ENCODE measurements around the gene CLEC18B. TPM values are rescaled to one million over a fixed set of nuclear protein-coding genes. Genes with fewer than 3 reads are reported as not detected.
A peak's percentile ranks its signal among the peaks of the same experiment; 100 is the strongest.
"Not testable (repeated sequence)": the region's sequence is repeated elsewhere in the genome, so short reads cannot be mapped to it uniquely, and the experiment has no call there.

Gene CLEC18B
- total RNA-seq, 1 donor from 2014 or later, result 0.24 TPM

GRCh38 chr16:74430036-74430712 lies 8.9 kb upstream of the CLEC18B start:
- not testable (repeated sequence) for H3K4me3 Mint-ChIP-seq (ENCODE audit: unreplicated experiment); H3K9me3 Mint-ChIP-seq (ENCODE audit: unreplicated experiment); H3K27me3 Mint-ChIP-seq (ENCODE audit: unreplicated experiment); H3K4me1 Mint-ChIP-seq (ENCODE audit: unreplicated experiment); DNase-seq (ENCODE audit: extremely low spot score, unreplicated experiment); H3K27ac Mint-ChIP-seq (ENCODE audit: unreplicated experiment); H3K36me3 Mint-ChIP-seq (ENCODE audit: unreplicated experiment)
- TF ChIP-seq CTCF (IDR thresholded peaks at IDR 0.05), result peak; percentile 76

- H3K36me3 Mint-ChIP-seq (ENCODE audit: unreplicated experiment); DNase-seq (ENCODE audit: extremely low spot score, unreplicated experiment); H3K9me3 Mint-ChIP-seq (ENCODE audit: unreplicated experiment); H3K27ac Mint-ChIP-seq (ENCODE audit: unreplicated experiment); H3K4me3 Mint-ChIP-seq (ENCODE audit: unreplicated experiment); H3K27me3 Mint-ChIP-seq (ENCODE audit: unreplicated experiment); H3K4me1 Mint-ChIP-seq (ENCODE audit: unreplicated experiment): not testable (repeated sequence)
These were observed 7.2 kb upstream of the CLEC18B start for GRCh38 chr16:74428493-74428892.

- H3K4me3 Mint-ChIP-seq (ENCODE audit: unreplicated experiment); H3K36me3 Mint-ChIP-seq (ENCODE audit: unreplicated experiment); H3K4me1 Mint-ChIP-seq (ENCODE audit: unreplicated experiment); H3K27ac Mint-ChIP-seq (ENCODE audit: unreplicated experiment); DNase-seq (ENCODE audit: extremely low spot score, unreplicated experiment); H3K27me3 Mint-ChIP-seq (ENCODE audit: unreplicated experiment); H3K9me3 Mint-ChIP-seq (ENCODE audit: unreplicated experiment): not testable (repeated sequence)
These were observed 4.5 kb upstream of the CLEC18B start for GRCh38 chr16:74425751-74426150.

GRCh38 chr16:74423721-74424120 lies 2.4 kb upstream of the CLEC18B start:
- H3K27ac Mint-ChIP-seq (ENCODE audit: unreplicated experiment); DNase-seq (ENCODE audit: extremely low spot score, unreplicated experiment); H3K4me3 Mint-ChIP-seq (ENCODE audit: unreplicated experiment); H3K36me3 Mint-ChIP-seq (ENCODE audit: unreplicated experiment); H3K4me1 Mint-ChIP-seq (ENCODE audit: unreplicated experiment); H3K9me3 Mint-ChIP-seq (ENCODE audit: unreplicated experiment); H3K27me3 Mint-ChIP-seq (ENCODE audit: unreplicated experiment): not testable (repeated sequence)

- not testable (repeated sequence) for H3K9me3 Mint-ChIP-seq (ENCODE audit: unreplicated experiment); DNase-seq (ENCODE audit: extremely low spot score, unreplicated experiment); H3K4me3 Mint-ChIP-seq (ENCODE audit: unreplicated experiment); H3K4me1 Mint-ChIP-seq (ENCODE audit: unreplicated experiment); H3K36me3 Mint-ChIP-seq (ENCODE audit: unreplicated experiment); H3K27ac Mint-ChIP-seq (ENCODE audit: unreplicated experiment); H3K27me3 Mint-ChIP-seq (ENCODE audit: unreplicated experiment)
These were observed 808 bp upstream of the CLEC18B start for GRCh38 chr16:74422086-74422485.

GRCh38 chr16:74421482-74421785 lies 156 bp upstream of the CLEC18B start:
- DNase-seq (ENCODE audit: extremely low spot score, unreplicated experiment); H3K4me3 Mint-ChIP-seq (ENCODE audit: unreplicated experiment); H3K9me3 Mint-ChIP-seq (ENCODE audit: unreplicated experiment); H3K4me1 Mint-ChIP-seq (ENCODE audit: unreplicated experiment); H3K27me3 Mint-ChIP-seq (ENCODE audit: unreplicated experiment); H3K36me3 Mint-ChIP-seq (ENCODE audit: unreplicated experiment); H3K27ac Mint-ChIP-seq (ENCODE audit: unreplicated experiment): not testable (repeated sequence)

GRCh38 chr16:74419811-74420210 lies 1.5 kb downstream of the CLEC18B start:
- DNase-seq (ENCODE audit: extremely low spot score, unreplicated experiment); H3K27me3 Mint-ChIP-seq (ENCODE audit: unreplicated experiment); H3K27ac Mint-ChIP-seq (ENCODE audit: unreplicated experiment); H3K4me3 Mint-ChIP-seq (ENCODE audit: unreplicated experiment); H3K9me3 Mint-ChIP-seq (ENCODE audit: unreplicated experiment); H3K36me3 Mint-ChIP-seq (ENCODE audit: unreplicated experiment); H3K4me1 Mint-ChIP-seq (ENCODE audit: unreplicated experiment): not testable (repeated sequence)

- H3K36me3 Mint-ChIP-seq (ENCODE audit: unreplicated experiment); H3K4me3 Mint-ChIP-seq (ENCODE audit: unreplicated experiment); H3K4me1 Mint-ChIP-seq (ENCODE audit: unreplicated experiment); H3K9me3 Mint-ChIP-seq (ENCODE audit: unreplicated experiment); H3K27ac Mint-ChIP-seq (ENCODE audit: unreplicated experiment); DNase-seq (ENCODE audit: extremely low spot score, unreplicated experiment); H3K27me3 Mint-ChIP-seq (ENCODE audit: unreplicated experiment): not testable (repeated sequence)
These were observed 3.4 kb downstream of the CLEC18B start for GRCh38 chr16:74417897-74418296.

GRCh38 chr16:74413920-74414319 lies 7.4 kb downstream of the CLEC18B start:
- H3K4me1 Mint-ChIP-seq (ENCODE audit: unreplicated experiment); H3K4me3 Mint-ChIP-seq (ENCODE audit: unreplicated experiment); DNase-seq (ENCODE audit: extremely low spot score, unreplicated experiment); H3K9me3 Mint-ChIP-seq (ENCODE audit: unreplicated experiment); H3K27me3 Mint-ChIP-seq (ENCODE audit: unreplicated experiment); H3K36me3 Mint-ChIP-seq (ENCODE audit: unreplicated experiment); H3K27ac Mint-ChIP-seq (ENCODE audit: unreplicated experiment): not testable (repeated sequence)

- not testable (repeated sequence) for DNase-seq (ENCODE audit: extremely low spot score, unreplicated experiment); H3K36me3 Mint-ChIP-seq (ENCODE audit: unreplicated experiment); H3K4me3 Mint-ChIP-seq (ENCODE audit: unreplicated experiment); H3K4me1 Mint-ChIP-seq (ENCODE audit: unreplicated experiment); H3K27ac Mint-ChIP-seq (ENCODE audit: unreplicated experiment); H3K9me3 Mint-ChIP-seq (ENCODE audit: unreplicated experiment); H3K27me3 Mint-ChIP-seq (ENCODE audit: unreplicated experiment)
These were observed 7.8 kb downstream of the CLEC18B start for GRCh38 chr16:74413485-74413884.

- not testable (repeated sequence) for H3K27ac Mint-ChIP-seq (ENCODE audit: unreplicated experiment); DNase-seq (ENCODE audit: extremely low spot score, unreplicated experiment); H3K36me3 Mint-ChIP-seq (ENCODE audit: unreplicated experiment); H3K4me3 Mint-ChIP-seq (ENCODE audit: unreplicated experiment); H3K9me3 Mint-ChIP-seq (ENCODE audit: unreplicated experiment); H3K4me1 Mint-ChIP-seq (ENCODE audit: unreplicated experiment); H3K27me3 Mint-ChIP-seq (ENCODE audit: unreplicated experiment)
These were observed 8.4 kb downstream of the CLEC18B start for GRCh38 chr16:74412775-74413390.
